ENCODE results near the gene ACTBL2.
A peak's percentile ranks its signal among the peaks of the same experiment; 100 is the strongest.

Gene ACTBL2

GRCh38 chr5:57508211-57508610 lies 25.6 kb upstream of the ACTBL2 start:
- Histone ChIP-seq H3K36me3 (ENCODE audit: control insufficient read depth, insufficient read depth, low read length, severe bottlenecking) (no peaks in the 10 kb centered on the region), H3K4me3 (ENCODE audit: low read length) (no peak overlapping the region), H3K9ac (ENCODE audit: low read length) (no peak overlapping the region), H3K27me3 (replicated peaks; ENCODE audit: control insufficient read depth, insufficient read depth, low read length) (no peaks in the 10 kb centered on the region), H3K9me3 (ENCODE audit: control insufficient read depth, low read length) (no peaks in the 10 kb centered on the region), H3K4me1 (ENCODE audit: control insufficient read depth, insufficient read depth, low read length) (no peaks in the 10 kb centered on the region)
- no peak for DNase-seq (ENCODE audit: low read depth)

DNA sequence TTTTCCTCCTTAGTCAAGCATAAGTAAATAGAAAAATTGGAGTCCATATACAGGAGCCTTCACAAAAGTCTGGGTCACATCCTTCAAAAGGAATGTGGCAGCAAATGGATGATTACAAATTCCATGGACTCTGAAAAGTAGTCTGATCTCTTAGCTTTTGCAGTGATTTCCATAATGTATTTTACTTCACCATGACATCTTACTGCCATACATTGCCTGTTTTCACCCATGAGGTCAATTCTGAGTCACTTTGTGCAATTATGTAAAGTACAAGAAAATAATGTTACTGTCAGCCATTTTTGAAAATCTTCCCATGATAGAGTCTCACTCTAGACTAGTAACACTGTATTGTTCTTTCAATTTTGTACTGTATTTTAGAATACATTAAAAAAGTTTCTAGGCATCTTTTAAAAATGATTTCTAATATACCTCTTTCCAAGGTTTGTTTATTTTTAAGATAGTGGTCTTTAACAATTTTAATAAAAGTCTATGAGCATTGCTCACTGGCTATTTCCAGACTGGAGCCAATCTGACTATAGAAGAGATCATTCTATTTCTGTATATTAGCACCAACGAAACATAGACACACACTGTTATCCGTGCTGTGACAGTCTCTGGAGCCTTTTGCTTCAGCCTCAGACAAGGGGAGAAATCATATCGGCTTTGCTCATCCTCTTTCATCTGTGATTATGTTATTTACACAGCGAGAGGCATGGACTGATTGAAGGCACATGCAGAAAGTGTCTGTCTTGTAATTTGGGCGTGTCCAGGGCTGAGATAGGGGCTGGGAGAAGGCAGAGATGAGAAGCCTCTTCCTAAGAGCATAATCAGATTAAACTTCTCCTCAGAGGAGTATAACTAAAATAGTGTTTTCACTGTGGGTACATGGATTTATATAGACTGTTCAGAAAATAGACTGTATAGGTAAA lies 22.9 kb upstream of the ACTBL2 start:
- Histone ChIP-seq H3K4me1 (ENCODE audit: control insufficient read depth, insufficient read depth, low read length) (no peaks in the 10 kb centered on the region), H3K4me3 (ENCODE audit: low read length) (no peak overlapping the region), H3K36me3 (ENCODE audit: control insufficient read depth, insufficient read depth, low read length, severe bottlenecking) (no peaks in the 10 kb centered on the region), H3K27me3 (replicated peaks; ENCODE audit: control insufficient read depth, insufficient read depth, low read length) (no peaks in the 10 kb centered on the region), H3K9me3 (ENCODE audit: control insufficient read depth, low read length) (no peaks in the 10 kb centered on the region), H3K9ac (ENCODE audit: low read length) (no peak overlapping the region)
- DNase-seq (ENCODE audit: low read depth): no peak

- Histone ChIP-seq H3K4me1 (ENCODE audit: control insufficient read depth, insufficient read depth, low read length) (no peaks in the 10 kb centered on the region), H3K9ac (ENCODE audit: low read length) (no peak overlapping the region), H3K27me3 (replicated peaks; ENCODE audit: control insufficient read depth, insufficient read depth, low read length) (no peaks in the 10 kb centered on the region), H3K9me3 (ENCODE audit: control insufficient read depth, low read length) (no peaks in the 10 kb centered on the region), H3K4me3 (ENCODE audit: low read length) (no peak overlapping the region), H3K36me3 (ENCODE audit: control insufficient read depth, insufficient read depth, low read length, severe bottlenecking) (no peaks in the 10 kb centered on the region)
- no peak for DNase-seq (ENCODE audit: low read depth)
These were observed 21.7 kb upstream of the ACTBL2 start for GRCh38 chr5:57504357-57504756.

DNA sequence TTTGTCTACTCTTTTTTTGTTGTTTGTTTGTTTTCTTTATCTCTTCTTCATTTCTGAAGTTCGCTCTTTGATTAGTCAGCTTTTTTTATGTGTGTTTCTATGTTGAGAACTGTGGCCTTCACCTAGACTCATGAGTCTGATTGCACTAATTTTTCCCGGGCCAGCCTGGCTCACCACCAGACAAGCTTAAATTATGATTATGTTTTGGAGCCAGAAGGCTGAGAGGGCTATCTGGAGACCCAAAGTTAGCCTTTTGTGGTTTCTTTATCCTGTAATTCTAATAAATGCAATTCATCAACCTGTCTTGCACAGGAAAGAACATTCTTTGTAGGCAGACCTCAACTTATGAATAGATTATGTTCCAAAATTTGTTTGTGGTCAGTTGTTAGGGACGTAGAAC lies 20.8 kb upstream of the ACTBL2 start:
- H3K9me3 ChIP-seq (ENCODE audit: control insufficient read depth, low read length): no peaks in the 10 kb centered on the region
- H3K36me3 ChIP-seq (ENCODE audit: control insufficient read depth, insufficient read depth, low read length, severe bottlenecking): no peaks in the 10 kb centered on the region
- no peak overlapping the region for H3K4me3 ChIP-seq (ENCODE audit: low read length)
- no peak overlapping the region for H3K9ac ChIP-seq (ENCODE audit: low read length)
- DNase-seq (ENCODE audit: low read depth): no peak
- peaks cover 3% of the 10 kb centered on the region for H3K4me1 ChIP-seq (ENCODE audit: control insufficient read depth, insufficient read depth, low read length)
- H3K27me3 ChIP-seq (replicated peaks; ENCODE audit: control insufficient read depth, insufficient read depth, low read length): no peaks in the 10 kb centered on the region

DNA sequence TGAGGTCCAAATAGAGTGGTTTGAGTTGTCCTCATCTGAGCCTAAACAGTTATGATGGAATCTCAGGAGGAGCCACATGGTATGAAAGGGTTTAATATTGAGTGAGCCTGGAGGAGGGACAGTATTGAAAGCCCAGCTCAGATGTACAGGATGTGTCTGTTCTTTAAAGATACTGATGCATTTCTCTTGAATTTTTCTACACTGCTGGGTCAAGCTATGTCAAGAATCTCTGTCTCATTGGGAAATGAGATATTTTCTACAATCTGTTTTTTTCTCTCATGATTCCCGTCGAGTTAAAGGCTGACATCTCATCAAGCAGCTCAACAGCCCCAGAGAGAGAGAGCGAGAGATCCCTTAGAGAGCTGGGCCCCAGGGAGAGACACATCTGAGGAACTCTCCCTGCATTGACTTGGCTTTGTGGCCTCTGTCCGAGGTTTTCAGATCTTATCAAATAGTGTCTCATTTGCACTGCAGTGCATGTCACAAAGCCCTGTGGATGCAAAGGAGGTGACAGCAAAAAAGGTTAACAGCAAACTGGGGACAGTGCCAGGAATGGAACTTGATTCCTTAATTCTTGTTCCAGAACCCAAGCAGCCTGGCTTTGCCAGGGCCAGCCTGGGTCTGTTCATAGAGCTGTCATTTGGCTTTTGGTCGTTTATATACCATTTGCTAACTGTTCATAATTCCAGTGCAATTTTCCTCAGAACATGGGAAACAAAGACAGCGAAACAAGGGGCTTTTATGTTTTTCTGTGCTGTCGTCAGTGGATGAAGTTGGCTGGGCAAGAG lies 19.0 kb upstream of the ACTBL2 start:
- H3K9ac ChIP-seq (ENCODE audit: low read length): no peak overlapping the region
- no peaks in the 10 kb centered on the region for H3K27me3 ChIP-seq (replicated peaks; ENCODE audit: control insufficient read depth, insufficient read depth, low read length)
- no peak overlapping the region for H3K4me3 ChIP-seq (ENCODE audit: low read length)
- DNase-seq (ENCODE audit: low read depth): peak; percentile 17
- H3K9me3 ChIP-seq (ENCODE audit: control insufficient read depth, low read length): no peaks in the 10 kb centered on the region
- H3K4me1 ChIP-seq (ENCODE audit: control insufficient read depth, insufficient read depth, low read length): peaks cover 3% of the 10 kb centered on the region
- no peaks in the 10 kb centered on the region for H3K36me3 ChIP-seq (ENCODE audit: control insufficient read depth, insufficient read depth, low read length, severe bottlenecking)

GRCh38 chr5:57499262-57500050 lies 16.8 kb upstream of the ACTBL2 start:
- H3K4me1 ChIP-seq (ENCODE audit: control insufficient read depth, insufficient read depth, low read length): peaks cover 17% of the 10 kb centered on the region

GRCh38 chr5:57497733-57498132 lies 15.1 kb upstream of the ACTBL2 start:
- peaks cover 23% of the 10 kb centered on the region for H3K4me1 ChIP-seq (ENCODE audit: control insufficient read depth, insufficient read depth, low read length)
- no peak for DNase-seq (ENCODE audit: low read depth)
- no peaks in the 10 kb centered on the region for H3K27me3 ChIP-seq (replicated peaks; ENCODE audit: control insufficient read depth, insufficient read depth, low read length)

More at GRCh38 chr5:57499262-57500050, 16.8 kb upstream of the ACTBL2 start:
- DNase-seq (ENCODE audit: low read depth): peak; percentile 86
- no peaks in the 10 kb centered on the region for H3K9me3 ChIP-seq (ENCODE audit: control insufficient read depth, low read length)
- H3K36me3 ChIP-seq (ENCODE audit: control insufficient read depth, insufficient read depth, low read length, severe bottlenecking): no peaks in the 10 kb centered on the region
- H3K4me3 ChIP-seq (ENCODE audit: low read length): peak overlapping the region; percentile 34
- peak overlapping the region; percentile 63 for H3K9ac ChIP-seq (ENCODE audit: low read length)
- H3K27me3 ChIP-seq (replicated peaks; ENCODE audit: control insufficient read depth, insufficient read depth, low read length): no peaks in the 10 kb centered on the region

GRCh38 chr5:57495285-57496086 lies 12.9 kb upstream of the ACTBL2 start:
- Histone ChIP-seq H3K4me1 (ENCODE audit: control insufficient read depth, insufficient read depth, low read length) (peaks cover 23% of the 10 kb centered on the region), H3K9me3 (ENCODE audit: control insufficient read depth, low read length) (no peaks in the 10 kb centered on the region), H3K27me3 (replicated peaks; ENCODE audit: control insufficient read depth, insufficient read depth, low read length) (no peaks in the 10 kb centered on the region), H3K4me3 (ENCODE audit: low read length) (no peak overlapping the region), H3K9ac (ENCODE audit: low read length) (peak overlapping the region; percentile 30), H3K36me3 (ENCODE audit: control insufficient read depth, insufficient read depth, low read length, severe bottlenecking) (no peaks in the 10 kb centered on the region)
- DNase-seq (ENCODE audit: low read depth): peak; percentile 38

More at GRCh38 chr5:57497733-57498132, 15.1 kb upstream of the ACTBL2 start:
- no peak overlapping the region for H3K9ac ChIP-seq (ENCODE audit: low read length)
- H3K4me3 ChIP-seq (ENCODE audit: low read length): no peak overlapping the region
- no peaks in the 10 kb centered on the region for H3K36me3 ChIP-seq (ENCODE audit: control insufficient read depth, insufficient read depth, low read length, severe bottlenecking)
- H3K9me3 ChIP-seq (ENCODE audit: control insufficient read depth, low read length): no peaks in the 10 kb centered on the region

DNA sequence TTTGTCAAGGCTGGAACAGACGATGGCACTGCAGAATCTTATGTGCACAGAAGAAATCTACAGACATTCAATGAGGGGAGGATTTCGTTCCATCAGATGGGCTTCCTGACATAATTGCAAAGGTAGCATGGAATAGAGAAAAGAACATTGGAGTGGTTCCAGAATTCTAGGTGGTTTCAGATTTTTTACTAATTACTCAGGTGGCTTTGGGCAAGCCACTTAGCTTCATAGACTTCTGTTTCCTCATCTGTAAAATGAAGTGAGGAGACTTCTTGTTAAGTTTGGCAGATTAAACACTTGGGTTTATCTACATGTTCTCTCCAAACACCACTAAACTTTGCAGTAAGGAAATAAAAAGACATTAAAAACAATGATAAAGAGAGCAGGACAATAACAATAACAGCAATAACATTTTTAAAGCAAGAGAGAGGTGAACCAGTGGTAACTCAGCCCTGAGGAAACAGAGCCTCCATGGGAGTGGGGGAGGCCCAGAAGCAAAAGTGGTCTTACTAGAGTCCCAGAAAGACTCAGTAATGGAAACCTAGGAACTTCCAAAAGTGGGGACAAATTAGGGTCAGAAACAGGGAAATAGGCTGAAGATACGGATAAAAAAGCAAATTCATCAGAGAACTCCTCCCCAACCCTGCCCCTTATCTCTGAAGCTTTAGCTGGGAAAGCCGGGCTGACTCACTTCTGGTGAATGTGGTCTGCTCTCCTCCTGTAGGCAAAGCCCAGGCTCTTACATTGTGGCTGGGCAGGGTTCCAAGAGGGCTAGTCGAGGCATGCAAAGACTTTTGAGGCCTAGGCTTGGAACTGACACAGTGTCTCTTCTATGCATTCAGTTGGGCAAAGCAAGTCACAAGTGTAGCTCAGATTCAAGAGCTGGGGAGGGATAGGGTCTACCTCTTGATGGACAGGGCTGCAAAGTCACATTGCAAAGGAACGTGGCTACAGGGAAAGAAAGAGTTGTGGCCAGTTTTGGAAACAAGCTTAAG lies 11.8 kb upstream of the ACTBL2 start:
- Histone ChIP-seq H3K9ac (ENCODE audit: low read length) (peak overlapping the region; percentile 56), H3K36me3 (ENCODE audit: control insufficient read depth, insufficient read depth, low read length, severe bottlenecking) (no peaks in the 10 kb centered on the region), H3K27me3 (replicated peaks; ENCODE audit: control insufficient read depth, insufficient read depth, low read length) (no peaks in the 10 kb centered on the region), H3K4me3 (ENCODE audit: low read length) (peak overlapping the region; percentile 13), H3K4me1 (ENCODE audit: control insufficient read depth, insufficient read depth, low read length) (peaks cover 23% of the 10 kb centered on the region), H3K9me3 (ENCODE audit: control insufficient read depth, low read length) (no peaks in the 10 kb centered on the region)
- DNase-seq (ENCODE audit: low read depth): peak; percentile 98
